ENCODE results near the gene OR51G2. TPM values are rescaled to one million over a fixed set of nuclear protein-coding genes. Genes with fewer than 3 reads are reported as not detected.

Gene OR51G2
- polyA plus RNA-seq, 1 of the 3 experiments (the other 2 are of a cell fraction), result not detected

GRCh38 chr11:4865855-4866254, 53.3 kb downstream of the OR51G2 start:
- H3K27ac ChIP-seq (ENCODE audit: low read depth in 2 of 2, low read length in 1 of 2), result no peak overlapping the region
- no peaks in the 10 kb centered on the region for H3F3A ChIP-seq (replicated peaks; ENCODE audit: insufficient read depth)
- ChIA-PET CTCF (no interaction called here), POLR2A (no interaction called here)
- H3K4me2 ChIP-seq, result no peak overlapping the region
- no peaks in the 10 kb centered on the region for H3K4me1 ChIP-seq (ENCODE audit: control insufficient read depth in 1 of 2, insufficient read depth in 2 of 2, low read depth in 1 of 2, low read length in 1 of 2)
- no peak overlapping the region for H2AFZ ChIP-seq (ENCODE audit: low read depth)
- no peaks in the 10 kb centered on the region for H3K27me3 ChIP-seq (ENCODE audit: insufficient read depth)
- no peak overlapping the region for H3K9ac ChIP-seq
- H3K36me3 ChIP-seq (replicated peaks in 1 of 2; ENCODE audit: control insufficient read depth in 1 of 2, insufficient read depth in 2 of 2, low read length in 1 of 2), result no peaks in the 10 kb centered on the region
- TF ChIP-seq MAX (IDR thresholded peaks at IDR 0.05; ENCODE audit: low read depth) (no peak), RFX5 (IDR thresholded peaks at IDR 0.05; ENCODE audit: low read length) (no peak), RAD21 (IDR thresholded peaks at IDR 0.05; ENCODE audit: low read length) (no peak), CTCF (IDR thresholded peaks at IDR 0.05) (no peak), USF2 (IDR thresholded peaks at IDR 0.05; ENCODE audit: borderline replicate concordance, low read depth, low read length) (no peak), SIN3A (IDR thresholded peaks at IDR 0.05; ENCODE audit: borderline replicate concordance, low read depth, low read length) (no peak), IRF3 (IDR thresholded peaks at IDR 0.05; ENCODE audit: low read depth, low read length) (no peak), RCOR1 (IDR thresholded peaks at IDR 0.05; ENCODE audit: low read length) (no peak), FOXM1 (IDR thresholded peaks at IDR 0.05; ENCODE audit: low read depth) (no peak), SMC3 (IDR thresholded peaks at IDR 0.05; ENCODE audit: low read depth, low read length) (no peak), MEF2A (IDR thresholded peaks at IDR 0.05; ENCODE audit: borderline replicate concordance, low read depth) (no peak), ELF1 (IDR thresholded peaks at IDR 0.05) (no peak), MXI1 (IDR thresholded peaks at IDR 0.05; ENCODE audit: low read depth, low read length) (no peak), CHD2 (IDR thresholded peaks at IDR 0.05; ENCODE audit: low read length, partially characterized antibody) (no peak)
- no peaks in the 10 kb centered on the region for H3K9me3 ChIP-seq
- no peak overlapping the region for H3K4me3 ChIP-seq (ENCODE audit: low read depth in 2 of 2, low read length in 1 of 2)
- no peaks in the 10 kb centered on the region for H4K20me1 ChIP-seq (ENCODE audit: insufficient read depth)
- no peaks in the 10 kb centered on the region for H3K9me2 ChIP-seq
- WGBS (ENCODE audit: low lambda C conversion rate), result 0% methylated on average over 1 of the region's 1 CpG
- H3K79me2 ChIP-seq (ENCODE audit: insufficient read depth), result no peaks in the 10 kb centered on the region
- no peak for DNase-seq

GRCh38 chr11:4863876-4864275, 55.3 kb downstream of the OR51G2 start:
- DNase-seq, result no peak
- H3F3A ChIP-seq (replicated peaks; ENCODE audit: insufficient read depth), result no peaks in the 10 kb centered on the region
- no peak overlapping the region for H3K4me3 ChIP-seq (ENCODE audit: low read depth in 2 of 2, low read length in 1 of 2)
- no peak overlapping the region for H3K27ac ChIP-seq (ENCODE audit: low read depth in 2 of 2, low read length in 1 of 2)
- H3K9me3 ChIP-seq, result no peaks in the 10 kb centered on the region
- 2% methylated on average over 4 of the region's 4 CpGs for WGBS (ENCODE audit: low lambda C conversion rate)
- H4K20me1 ChIP-seq (ENCODE audit: insufficient read depth), result no peaks in the 10 kb centered on the region
- no peaks in the 10 kb centered on the region for H3K79me2 ChIP-seq (ENCODE audit: insufficient read depth)
- POLR2A ChIA-PET, result no interaction called here
- no peak overlapping the region for H2AFZ ChIP-seq (ENCODE audit: low read depth)
- H3K9ac ChIP-seq, result no peak overlapping the region
- H3K4me2 ChIP-seq, result no peak overlapping the region
- H3K4me1 ChIP-seq (ENCODE audit: control insufficient read depth in 1 of 2, insufficient read depth in 2 of 2, low read depth in 1 of 2, low read length in 1 of 2), result no peaks in the 10 kb centered on the region
- H3K27me3 ChIP-seq (ENCODE audit: insufficient read depth), result no peaks in the 10 kb centered on the region
- H3K36me3 ChIP-seq (replicated peaks in 1 of 2; ENCODE audit: control insufficient read depth in 1 of 2, insufficient read depth in 2 of 2, low read length in 1 of 2), result no peaks in the 10 kb centered on the region
- CTCF ChIA-PET, result no interaction called here
- H3K9me2 ChIP-seq, result no peaks in the 10 kb centered on the region
- no peak for TF ChIP-seq MXI1 (IDR thresholded peaks at IDR 0.05; ENCODE audit: low read depth, low read length)
- TF ChIP-seq EZH2phosphoT487 (IDR thresholded peaks at IDR 0.05; ENCODE audit: borderline replicate concordance, low read depth), result no peak
- no peak for TF ChIP-seq NFIC (IDR thresholded peaks at IDR 0.05; ENCODE audit: borderline replicate concordance)
- no peak for TF ChIP-seq NRF1 (IDR thresholded peaks at IDR 0.05; ENCODE audit: low read depth, low read length)
- TF ChIP-seq TCF12 (IDR thresholded peaks at IDR 0.05), result no peak
- TF ChIP-seq CHD2 (IDR thresholded peaks at IDR 0.05; ENCODE audit: low read length, partially characterized antibody), result no peak
- TF ChIP-seq IRF3 (IDR thresholded peaks at IDR 0.05; ENCODE audit: low read depth, low read length), result no peak
- TF ChIP-seq ZBTB33 (IDR thresholded peaks at IDR 0.05; ENCODE audit: borderline replicate concordance, low read depth), result no peak
- TF ChIP-seq FOSL2 (IDR thresholded peaks at IDR 0.05; ENCODE audit: borderline replicate concordance, low read depth), result no peak
- no peak for TF ChIP-seq FOXJ3 (CRISPR knock-in tag; IDR thresholded peaks at IDR 0.05)
- TF ChIP-seq TEAD4 (IDR thresholded peaks at IDR 0.05; ENCODE audit: borderline replicate concordance, insufficient read depth), result no peak

All from SK-N-SH (cell line).